Measurements from ENCODE around the gene GUK1. TPM values are rescaled to one million over a fixed set of nuclear protein-coding genes. Genes with fewer than 3 reads are reported as not detected.
A peak's percentile ranks its signal among the peaks of the same experiment; 100 is the strongest.

GUK1 gene
- total RNA-seq, 1 donor = 278 TPM

DNA sequence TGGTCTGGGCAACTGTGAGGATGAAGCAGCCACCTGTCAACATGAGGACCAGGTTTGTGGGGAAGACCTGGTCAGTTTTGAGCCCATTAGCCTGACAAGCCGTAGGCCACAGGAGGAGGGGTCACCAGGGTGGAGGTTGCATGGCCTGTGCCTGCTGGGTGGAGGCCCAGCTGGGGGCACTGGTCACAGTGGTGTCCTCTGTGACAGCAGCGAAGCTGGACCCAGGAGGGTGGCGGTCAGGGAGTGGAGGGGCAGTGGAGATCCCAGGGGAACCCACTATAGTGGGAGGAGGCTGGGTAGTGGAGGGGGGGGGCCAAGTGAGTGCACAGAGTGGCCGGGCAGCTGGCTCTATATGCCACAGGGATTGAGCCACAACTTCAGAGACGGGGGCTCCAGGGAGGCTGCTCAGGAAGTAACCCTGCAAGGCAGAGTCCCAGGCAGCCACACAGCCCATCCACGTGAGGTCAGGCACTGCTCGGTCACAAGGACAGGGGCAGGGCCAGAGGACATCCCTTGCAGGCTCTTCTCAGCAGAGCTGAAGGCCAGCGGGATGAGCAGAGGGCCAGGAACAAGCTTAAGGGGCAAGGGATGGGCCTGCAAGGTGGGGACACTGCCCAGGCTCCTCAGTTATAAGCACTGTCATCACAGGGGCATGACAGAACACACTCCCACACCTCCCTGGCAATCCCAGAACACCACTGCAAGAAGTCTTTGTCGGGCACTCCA is 34.6 kb upstream of the GUK1 start:
- Histone ChIP-seq H3K9me3 (ENCODE audit: low read depth, low read length) (no peaks in the 10 kb centered on the region), H3K4me2 (ENCODE audit: insufficient read depth, low read length) (no peak overlapping the region), H2AFZ (ENCODE audit: low read length) (no peak overlapping the region), H3K36me3 (ENCODE audit: insufficient read depth, low read length) (peaks cover 19% of the 10 kb centered on the region), H3K27me3 (ENCODE audit: insufficient read depth, low read length) (no peaks in the 10 kb centered on the region), H3K27ac (ENCODE audit: low read depth, low read length) (no peak overlapping the region), H4K20me1 (ENCODE audit: insufficient read depth, low read length) (peaks cover 11% of the 10 kb centered on the region), H3K4me1 (ENCODE audit: insufficient read depth, low read length) (peaks cover 26% of the 10 kb centered on the region), H3K4me3 (ENCODE audit: insufficient read depth, low read length) (no peak overlapping the region), H3K79me2 (ENCODE audit: insufficient read depth, low read length) (peaks cover 55% of the 10 kb centered on the region)
- no peak for TF ChIP-seq CTCF (IDR thresholded peaks at IDR 0.05; ENCODE audit: extremely low read depth, low read depth, low read length)
- no peak for DNase-seq (ENCODE audit: insufficient read length, low spot score, missing footprints)

DNA sequence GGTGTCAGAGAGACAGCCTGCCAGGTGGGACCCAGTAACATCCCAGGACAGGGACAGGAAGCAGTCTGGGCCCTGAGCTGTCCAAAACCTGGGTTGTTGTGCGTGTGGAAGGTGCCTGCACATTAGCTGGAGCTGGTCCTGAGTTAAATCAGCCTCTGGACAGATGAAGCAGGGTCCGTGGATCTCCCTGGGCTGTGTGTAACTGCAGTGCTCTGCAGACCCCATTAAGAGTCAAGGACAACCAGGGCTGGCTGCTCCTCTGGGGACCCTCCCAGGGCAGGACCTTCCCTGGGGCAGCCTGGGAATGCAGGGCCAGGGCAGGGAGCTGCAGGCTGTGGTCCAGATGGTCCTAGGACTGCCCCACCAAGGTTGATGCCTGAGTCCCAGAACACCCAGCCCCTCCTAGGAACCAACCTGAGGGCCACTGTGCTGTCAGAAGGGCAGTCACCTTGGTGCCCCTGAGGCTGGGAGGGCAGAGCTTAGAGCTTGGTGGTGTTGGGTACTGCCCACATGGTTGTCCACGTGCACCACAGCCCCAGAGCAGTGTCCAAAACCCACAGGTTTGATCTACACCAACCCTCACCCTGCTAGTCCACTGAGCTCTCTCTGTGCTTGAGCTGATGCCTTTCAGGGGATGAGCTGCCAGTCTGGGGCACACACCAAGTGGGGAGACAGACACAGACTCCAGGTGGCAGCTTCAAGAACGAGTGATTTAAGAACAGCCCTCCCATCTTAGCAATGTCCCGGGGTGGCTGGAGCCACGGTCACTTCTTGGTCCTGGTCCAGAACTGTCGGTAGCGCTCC is 33.9 kb upstream of the GUK1 start:
- peaks cover 26% of the 10 kb centered on the region for H3K4me1 ChIP-seq (ENCODE audit: insufficient read depth, low read length)
- no peak overlapping the region for H3K27ac ChIP-seq (ENCODE audit: low read depth, low read length)
- no peak overlapping the region for H2AFZ ChIP-seq (ENCODE audit: low read length)
- no peak overlapping the region for H3K4me3 ChIP-seq (ENCODE audit: insufficient read depth, low read length)
- H4K20me1 ChIP-seq (ENCODE audit: insufficient read depth, low read length) = peaks cover 4% of the 10 kb centered on the region
- H3K27me3 ChIP-seq (ENCODE audit: insufficient read depth, low read length) = no peaks in the 10 kb centered on the region
- peaks cover 48% of the 10 kb centered on the region for H3K79me2 ChIP-seq (ENCODE audit: insufficient read depth, low read length)
- no peaks in the 10 kb centered on the region for H3K9me3 ChIP-seq (ENCODE audit: low read depth, low read length)
- peak; percentile 68 for DNase-seq (ENCODE audit: insufficient read length, low spot score, missing footprints)
- peaks cover 14% of the 10 kb centered on the region for H3K36me3 ChIP-seq (ENCODE audit: insufficient read depth, low read length)
- H3K4me2 ChIP-seq (ENCODE audit: insufficient read depth, low read length) = no peak overlapping the region
- no peak for TF ChIP-seq CTCF (IDR thresholded peaks at IDR 0.05; ENCODE audit: extremely low read depth, low read depth, low read length)

- Histone ChIP-seq H4K20me1 (ENCODE audit: insufficient read depth, low read length) (no peaks in the 10 kb centered on the region), H3K27me3 (ENCODE audit: insufficient read depth, low read length) (no peaks in the 10 kb centered on the region), H3K27ac (ENCODE audit: low read depth, low read length) (no peak overlapping the region), H3K4me1 (ENCODE audit: insufficient read depth, low read length) (peaks cover 26% of the 10 kb centered on the region), H3K9me3 (ENCODE audit: low read depth, low read length) (no peaks in the 10 kb centered on the region), H3K79me2 (ENCODE audit: insufficient read depth, low read length) (peaks cover 43% of the 10 kb centered on the region), H3K36me3 (ENCODE audit: insufficient read depth, low read length) (peaks cover 14% of the 10 kb centered on the region), H3K4me3 (ENCODE audit: insufficient read depth, low read length) (no peak overlapping the region), H2AFZ (ENCODE audit: low read length) (no peak overlapping the region), H3K4me2 (ENCODE audit: insufficient read depth, low read length) (no peak overlapping the region)
- no peak for TF ChIP-seq CTCF (IDR thresholded peaks at IDR 0.05; ENCODE audit: extremely low read depth, low read depth, low read length)
- DNase-seq (ENCODE audit: insufficient read length, low spot score, missing footprints) = peak; percentile 52
These were observed 33.4 kb upstream of the GUK1 start for GRCh38 chr1:228106800-228107054.

DNA sequence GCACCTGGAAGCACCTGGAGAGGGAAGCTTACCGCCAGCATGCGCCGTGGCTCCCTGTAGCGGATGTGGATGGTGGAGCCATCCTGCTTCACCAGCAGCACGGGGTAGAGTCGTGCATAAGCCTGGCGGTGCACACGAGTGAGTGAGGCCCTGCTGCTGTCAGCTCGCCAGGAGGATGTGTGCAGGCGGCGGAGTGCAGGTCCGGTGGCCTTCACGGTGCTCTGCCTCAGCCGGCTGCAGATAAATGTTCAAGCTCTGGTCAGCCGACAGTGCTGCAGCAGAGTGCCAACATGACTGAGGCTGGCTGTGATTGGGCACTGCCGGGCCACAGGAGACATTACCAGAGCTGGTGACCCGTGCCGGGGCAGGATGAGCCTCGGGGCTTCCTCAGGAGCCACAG is 32.4 kb upstream of the GUK1 start:
- TF ChIP-seq CTCF (IDR thresholded peaks at IDR 0.05; ENCODE audit: extremely low read depth, low read depth, low read length) = no peak
- H3K4me3 ChIP-seq (ENCODE audit: insufficient read depth, low read length) = no peak overlapping the region
- no peaks in the 10 kb centered on the region for H3K9me3 ChIP-seq (ENCODE audit: low read depth, low read length)
- H3K27me3 ChIP-seq (ENCODE audit: insufficient read depth, low read length) = no peaks in the 10 kb centered on the region
- H3K4me2 ChIP-seq (ENCODE audit: insufficient read depth, low read length) = no peak overlapping the region
- no peaks in the 10 kb centered on the region for H4K20me1 ChIP-seq (ENCODE audit: insufficient read depth, low read length)
- DNase-seq (ENCODE audit: insufficient read length, low spot score, missing footprints) = peak; percentile 46
- H3K4me1 ChIP-seq (ENCODE audit: insufficient read depth, low read length) = peaks cover 26% of the 10 kb centered on the region
- peaks cover 35% of the 10 kb centered on the region for H3K79me2 ChIP-seq (ENCODE audit: insufficient read depth, low read length)
- no peak overlapping the region for H3K27ac ChIP-seq (ENCODE audit: low read depth, low read length)
- peaks cover 14% of the 10 kb centered on the region for H3K36me3 ChIP-seq (ENCODE audit: insufficient read depth, low read length)
- no peak overlapping the region for H2AFZ ChIP-seq (ENCODE audit: low read length)
